GM18867 (cell line): ENCODE measurements around the gene SMIM5.

ENCODE experiments used
- ATAC-seq: cut with Tn5 transposase; IDR thresholded peaks from one replicate; pipeline ENCODE4 v1.9.1; 2021; ENCODE audit warnings: mild to moderate bottlenecking, moderate library complexity; ENCODE audit not compliant: unreplicated experiment

SMIM5 gene

GRCh38 chr17:75602644-75603043, 30.6 kb upstream of the SMIM5 start:
- ATAC-seq, result no peak

- ATAC-seq, result no peak
Observed at GRCh38 chr17:75603123-75603522, 30.1 kb upstream of the SMIM5 start.

- ATAC-seq, result no peak
Observed at GRCh38 chr17:75604034-75604695, 29.1 kb upstream of the SMIM5 start.

- ATAC-seq, result no peak
Observed at GRCh38 chr17:75605790-75606189, 27.4 kb upstream of the SMIM5 start.

- ATAC-seq, result no peak
Observed at GRCh38 chr17:75607086-75607485, 26.1 kb upstream of the SMIM5 start.

GRCh38 chr17:75610103-75610984, 22.9 kb upstream of the SMIM5 start:
- no peak for ATAC-seq

- ATAC-seq, result no peak
Observed at GRCh38 chr17:75611851-75612429, 21.3 kb upstream of the SMIM5 start.

GRCh38 chr17:75612906-75613626, 20.2 kb upstream of the SMIM5 start:
- ATAC-seq, result no peak

- no peak for ATAC-seq
Observed at GRCh38 chr17:75614006-75614405, 19.2 kb upstream of the SMIM5 start.

- ATAC-seq, result no peak
Observed at GRCh38 chr17:75614556-75615270, 18.5 kb upstream of the SMIM5 start.

GRCh38 chr17:75615301-75615700, 17.9 kb upstream of the SMIM5 start:
- ATAC-seq, result no peak

- no peak for ATAC-seq
Observed at GRCh38 chr17:75616521-75617122, 16.6 kb upstream of the SMIM5 start.

- ATAC-seq, result no peak
Observed at GRCh38 chr17:75617218-75617617, 16.0 kb upstream of the SMIM5 start.

GRCh38 chr17:75617675-75618074, 15.6 kb upstream of the SMIM5 start:
- no peak for ATAC-seq

GRCh38 chr17:75619506-75620431, 13.5 kb upstream of the SMIM5 start:
- no peak for ATAC-seq

- ATAC-seq, result no peak
Observed at GRCh38 chr17:75621489-75621888, 11.7 kb upstream of the SMIM5 start.

- ATAC-seq, result no peak
Observed at GRCh38 chr17:75622076-75622475, 11.2 kb upstream of the SMIM5 start.

GRCh38 chr17:75622771-75623273, 10.4 kb upstream of the SMIM5 start:
- no peak for ATAC-seq

GRCh38 chr17:75623386-75623785, 9.8 kb upstream of the SMIM5 start:
- ATAC-seq, result no peak
